Kidney (tissue), 14 donors: Measurements from ENCODE around the gene PLD5. TPM values are rescaled to one million over a fixed set of nuclear protein-coding genes. Genes with fewer than 3 reads are reported as not detected.

ENCODE experiments used
- DNase-seq, 5 donors: peaks; one replicate each; pipeline ENCODE4 v3.0.0-alpha.2; 2013 to 2020
- FAIRE-seq: peaks from 2 replicates; lab custom pipeline; 2012; peaks lifted over from hg19 to GRCh38; lab: Jason Lieb, UNC
- H3K27ac ChIP-seq, 2 donors: one replicate each; pipeline ENCODE4 v1.7.0; 2013; ENCODE audit warnings: low read depth in 2 of 2, low read length in 2 of 2, inconsistent platforms in 1 of 2
- H3K27me3 ChIP-seq: one replicate; pipeline ENCODE4 v1.7.1; 2013; ENCODE audit warnings: low read length, inconsistent platforms; ENCODE audit not compliant: control insufficient read depth, insufficient read depth
- H3K36me3 ChIP-seq, 3 donors: one replicate each; pipeline versions ENCODE4 v1.7.0 to v1.7.1; 2013; ENCODE audit warnings: low read length in 3 of 3, control low read depth in 1 of 3, inconsistent platforms in 1 of 3; ENCODE audit not compliant: insufficient read depth in 3 of 3, control insufficient read depth in 2 of 3
- H3K4me1 ChIP-seq, 3 donors: one replicate each; pipeline versions ENCODE4 v1.7.0 to v1.7.1; 2013; ENCODE audit warnings: low read length in 3 of 3, inconsistent platforms in 1 of 3, low read depth in 1 of 3; ENCODE audit not compliant: control insufficient read depth in 2 of 3, insufficient read depth in 2 of 3
- H3K4me3 ChIP-seq, 3 donors: one replicate each; pipeline versions ENCODE4 v1.7.0 to v1.8.1; 2013; ENCODE audit warnings: low read length in 3 of 3, control low read depth in 1 of 3, inconsistent platforms in 1 of 3
- H3K9ac ChIP-seq, 3 donors: one replicate each; pipeline versions ENCODE4 v1.7.0 to v1.7.1; 2013; ENCODE audit warnings: low read length in 3 of 3, control low read depth in 1 of 3, inconsistent platforms in 1 of 3
- H3K9me3 ChIP-seq, 3 donors: one replicate each; pipeline versions ENCODE4 v1.7.0 to v1.7.1; 2013; ENCODE audit warnings: low read length in 3 of 3, control low read depth in 1 of 3, inconsistent platforms in 1 of 3; ENCODE audit not compliant: control insufficient read depth in 2 of 3, insufficient read depth in 1 of 3
- CTCF ChIP-seq: IDR thresholded peaks from 3 replicates; pipeline ENCODE4 v1.5.1; 2012; ENCODE audit warnings: mild to moderate bottlenecking, moderate library complexity, borderline replicate concordance; ENCODE audit not compliant: insufficient read depth; ENCODE audit errors: extremely low read depth
- intact Hi-C: fragments of 100-400 bp; cut with DNase I; formaldehyde crosslinking; loops from one replicate; pipeline ENCODE4 v1.11.1; 2022
- polyA plus RNA-seq: library from polyadenylated mRNA; stranded (reverse); fragments of 350-450 nt; fragmentation: Illumina TruSeq; extraction: RNeasy Lipid Tissue Mini Kit (QIAGEN cat#74804); gene quantifications from one replicate; pipeline ENCODE4 v1.2.3, GENCODE V29; 2014; ENCODE audit warnings: low read depth, low replicate concordance; ENCODE audit not compliant: insufficient read depth
- total RNA-seq: library from RNA; stranded (reverse); fragmentation: NEBNext Ultra II Directional; extraction: Animal tissue kit (Norgen Biotek cat#: 25700); gene quantifications from one replicate; pipeline ENCODE4 v1.2.1, GENCODE V29; 2021
- donor health status: control.
- donor health status: control.
- donor health status: control.
- donor health status: control.
- donor health status: control.
- donor health status: DM: yes; HTN: yes; CAD: no.
- donor health status: Normal renal cell carcinoma (clear cell type).

PLD5 gene
- total and polyA plus RNA-seq, 2 donors from 2014 or later: 0.24 to 0.47 TPM

DNA sequence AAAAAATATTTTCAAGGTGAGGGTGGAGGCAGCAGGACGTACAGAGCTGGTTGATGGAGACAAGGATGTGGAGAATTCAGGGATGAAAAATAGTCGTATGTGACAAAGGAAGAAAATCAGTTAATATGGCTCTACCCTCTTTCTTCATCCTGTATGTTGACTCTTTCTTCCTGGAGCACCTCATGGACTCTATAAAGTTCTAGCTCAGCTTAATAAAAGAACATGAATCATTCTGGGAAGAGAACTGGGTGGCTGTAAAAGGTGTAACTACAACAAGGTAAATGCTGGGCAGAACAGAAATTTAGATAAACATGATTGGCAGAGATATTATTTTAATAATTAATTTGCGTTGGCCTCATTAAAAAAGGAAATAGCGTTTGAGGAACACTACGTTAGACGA lies 283.8 kb downstream of the PLD5 start:
- H3K27me3 ChIP-seq: no peaks in the 10 kb centered on the region
- H3K36me3 ChIP-seq: no peaks in the 10 kb centered on the region
- H3K4me3 ChIP-seq: no peak overlapping the region
- no peak for TF ChIP-seq CTCF
- H3K9me3 ChIP-seq: peaks cover 0 to 4% (median 0%) of the 10 kb centered on the region in 3 donors
- DNase-seq (no peak), FAIRE-seq (no peak)
- intact Hi-C loops: no loop called here
- no peak overlapping the region for H3K27ac ChIP-seq
- no peak overlapping the region for H3K9ac ChIP-seq
- H3K4me1 ChIP-seq: peaks cover 0 to 2% (median 0%) of the 10 kb centered on the region in 3 donors

- no peak for FAIRE-seq
Observed at GRCh38 chr1:242240077-242240476, 284.4 kb downstream of the PLD5 start.

DNA sequence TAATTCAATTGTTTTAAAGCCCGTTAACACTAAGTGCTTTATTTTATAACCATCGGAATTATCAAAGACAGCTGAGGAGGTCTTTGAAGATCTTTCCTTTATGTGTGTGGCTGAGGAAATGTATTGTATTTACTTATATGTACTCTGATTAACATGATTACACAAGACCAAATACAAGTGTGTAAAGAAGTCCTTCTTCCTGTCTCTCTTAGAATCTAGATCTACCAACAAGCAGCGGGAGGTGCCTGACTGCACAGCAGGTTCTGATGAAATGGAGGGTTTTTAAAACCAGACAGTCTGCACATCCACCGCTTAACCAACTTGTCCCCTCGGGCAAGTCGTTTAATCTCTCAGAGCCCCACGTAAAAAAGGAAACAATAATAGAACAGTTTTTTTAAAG lies 285.1 kb downstream of the PLD5 start:
- DNase-seq: no peak
- Histone ChIP-seq H3K36me3 (no peaks in the 10 kb centered on the region), H3K4me1 (peaks cover 0 to 2% (median 0%) of the 10 kb centered on the region in 3 donors), H3K27me3 (no peaks in the 10 kb centered on the region), H3K4me3 (no peak overlapping the region), H3K27ac (no peak overlapping the region), H3K9ac (no peak overlapping the region), H3K9me3 (peaks cover 0 to 4% (median 0%) of the 10 kb centered on the region in 3 donors)
- intact Hi-C loops: no loop called here
- FAIRE-seq: no peak
- TF ChIP-seq CTCF: no peak

More at GRCh38 chr1:242240077-242240476, 284.4 kb downstream of the PLD5 start:
- Histone ChIP-seq H3K27me3 (no peaks in the 10 kb centered on the region), H3K4me1 (peaks cover 0 to 2% (median 0%) of the 10 kb centered on the region in 3 donors), H3K9ac (no peak overlapping the region), H3K9me3 (peaks cover 0 to 4% (median 0%) of the 10 kb centered on the region in 3 donors), H3K27ac (no peak overlapping the region), H3K4me3 (no peak overlapping the region), H3K36me3 (no peaks in the 10 kb centered on the region)
- peak in 4 of 5 donors; percentile 32 to 80 (median 59) for DNase-seq
- intact Hi-C loops: no loop called here
- TF ChIP-seq CTCF: no peak

DNA sequence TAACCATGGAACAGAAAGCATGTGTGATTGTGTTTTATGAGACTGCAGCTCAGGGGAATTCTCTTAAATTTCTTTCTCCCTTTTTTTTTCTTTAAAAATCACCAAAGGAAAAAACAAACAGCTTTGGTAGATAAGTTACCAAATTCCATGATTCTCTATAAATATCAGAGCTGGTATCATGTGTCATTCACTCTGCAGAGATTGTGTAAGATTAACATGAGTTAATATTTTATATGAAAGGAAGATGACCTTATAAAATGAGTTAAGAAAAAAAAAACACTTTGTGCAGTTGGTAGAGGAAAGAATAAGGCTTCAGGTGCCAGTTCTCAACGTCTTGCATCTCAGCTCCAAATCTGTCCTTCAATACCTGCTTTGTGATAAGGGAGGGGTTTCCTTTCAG lies 287.4 kb downstream of the PLD5 start:
- H3K9ac ChIP-seq: no peak overlapping the region
- H3K4me3 ChIP-seq: no peak overlapping the region
- H3K4me1 ChIP-seq: peaks cover 0 to 2% (median 0%) of the 10 kb centered on the region in 3 donors
- no peak for TF ChIP-seq CTCF
- no peak overlapping the region for H3K27ac ChIP-seq
- no peak for DNase-seq
- H3K9me3 ChIP-seq: peaks cover 0 to 4% (median 0%) of the 10 kb centered on the region in 3 donors
- no peaks in the 10 kb centered on the region for H3K27me3 ChIP-seq
- intact Hi-C loops: no loop called here
- H3K36me3 ChIP-seq: no peaks in the 10 kb centered on the region
- FAIRE-seq: no peak
